HepG2 (cell line): ENCODE results near the gene PDE2A.

Experiments
- DR1 ChIP-seq: sonication (generic); formaldehyde crosslinking; IDR thresholded peaks from 2 replicates; pipeline ENCODE4 v1.8.0; 2021; ENCODE audit warnings: mild to moderate bottlenecking, missing genetic modification reagents, inconsistent platforms
- FOSL2 ChIP-seq: sonication (generic); formaldehyde crosslinking; IDR thresholded peaks from 2 replicates; pipeline ENCODE4 v1.4.0; 2020; ENCODE audit warnings: missing genetic modification reagents
- NFIC ChIP-seq: IDR thresholded peaks from 2 replicates; pipeline ENCODE4 v1.6.1; 2012; ENCODE audit warnings: mild to moderate bottlenecking, low read length, inconsistent platforms
- SMAD3 ChIP-seq: sonication (generic); formaldehyde crosslinking; IDR thresholded peaks from 2 replicates; pipeline ENCODE4 v1.4.0; 2020; ENCODE audit warnings: missing genetic modification reagents
- TARDBP ChIP-seq: sonication (generic); formaldehyde crosslinking; IDR thresholded peaks from 2 replicates; pipeline ENCODE4 v1.8.0; 2022; ENCODE audit warnings: mild to moderate bottlenecking, missing genetic modification reagents
- ZNF230 ChIP-seq: sonication (generic); formaldehyde crosslinking; IDR thresholded peaks from 2 replicates; pipeline ENCODE4 v1.4.0; 2020; ENCODE audit warnings: mild to moderate bottlenecking, missing genetic modification reagents

DNA sequence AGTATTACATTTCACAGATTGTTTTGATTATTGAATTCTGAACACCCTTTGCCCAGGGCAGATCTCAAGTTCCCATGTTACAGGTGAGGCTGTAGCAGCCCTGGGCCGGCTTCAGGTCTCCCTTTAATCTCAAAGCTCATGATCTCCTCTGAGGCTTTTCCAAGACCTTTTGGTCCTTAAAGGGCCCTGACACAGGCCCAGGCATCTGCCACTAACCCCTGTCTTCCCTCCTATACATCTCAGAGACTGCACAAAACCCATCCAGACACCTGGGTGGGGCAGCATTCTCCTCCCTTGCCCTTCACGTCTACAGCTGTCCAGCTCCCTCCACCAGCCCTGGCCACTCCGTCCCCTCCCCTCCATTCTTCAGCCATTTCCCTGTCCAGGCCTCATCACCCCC, 37.8 kb downstream of the PDE2A start:
- TF ChIP-seq DR1 = no peak
- no peak for TF ChIP-seq FOSL2
- no peak for TF ChIP-seq TARDBP
- no peak for TF ChIP-seq NFIC
- TF ChIP-seq ZNF230 (CRISPR knock-in tag) = no peak
- TF ChIP-seq SMAD3 (CRISPR knock-in tag) = no peak
